Neural cell (in vitro differentiated cells): Measurements from ENCODE around the gene UBE2D1.

ENCODE experiments used
- CTCF ChIP-seq: fragments of 450-650 bp; IDR thresholded peaks from 2 replicates; pipeline ENCODE4 v1.5.1; 2014; ENCODE audit warnings: antibody characterized with exemption, mild to moderate bottlenecking, moderate library complexity; ENCODE audit not compliant: poor library complexity, severe bottlenecking
- EP300 ChIP-seq: fragments of 450-650 bp; conservative IDR thresholded peaks from 2 replicates; pipeline ENCODE4 v1.6.1; 2014; ENCODE audit warnings: antibody characterized with exemption, mild to moderate bottlenecking, moderate library complexity; ENCODE audit not compliant: poor library complexity, severe bottlenecking
- EZH2 ChIP-seq: fragments of 200-600, 300-800 bp; shearing (Covaris generic), sonication (generic); IDR thresholded peaks from 2 replicates; pipeline ENCODE4 v1.6.1; 2014; ENCODE audit warnings: antibody characterized with exemption, low read length, borderline replicate concordance, mild to moderate bottlenecking; ENCODE audit not compliant: insufficient read depth, poor library complexity, severe bottlenecking
- MXI1 ChIP-seq: fragments of 450-650 bp; conservative IDR thresholded peaks from 2 replicates; pipeline ENCODE4 v1.6.1; 2014; ENCODE audit warnings: antibody characterized with exemption, mild to moderate bottlenecking; ENCODE audit not compliant: poor library complexity, severe bottlenecking
- POLR2AphosphoS5 ChIP-seq: IDR thresholded peaks from 2 replicates; pipeline ENCODE4 v1.6.1; 2012
- RAD21 ChIP-seq: fragments of 450-650 bp; conservative IDR thresholded peaks from 2 replicates; pipeline ENCODE4 v1.6.1; 2014; ENCODE audit warnings: antibody characterized with exemption, mild to moderate bottlenecking, moderate library complexity
- REST ChIP-seq: IDR thresholded peaks from 2 replicates; pipeline ENCODE4 v1.6.1; 2012; ENCODE audit warnings: borderline replicate concordance
- SMC3 ChIP-seq: fragments of 450-650 bp; conservative IDR thresholded peaks from 2 replicates; pipeline ENCODE4 v1.6.1; 2014; ENCODE audit warnings: antibody characterized with exemption, mild to moderate bottlenecking, moderate library complexity; ENCODE audit not compliant: poor library complexity
- TAF1 ChIP-seq: IDR thresholded peaks from 2 replicates; pipeline ENCODE4 v1.6.1; 2012; ENCODE audit warnings: low read depth

- TF ChIP-seq REST (no peak), TAF1 (no peak), CTCF (no peak), POLR2AphosphoS5 (no peak), EZH2 (no peak), MXI1 (no peak), SMC3 (no peak), EP300 (no peak), RAD21 (no peak)
Measured at GRCh38 chr10:58304099-58304633, 30.6 kb upstream of the UBE2D1 start.
